Measurements from ENCODE around the gene NUP54. TPM values are rescaled to one million over a fixed set of nuclear protein-coding genes. Genes with fewer than 3 reads are reported as not detected.

Gene NUP54
- total and polyA plus RNA-seq, 2 of the 8 experiments (the other 6 are each of a cell fraction or from before 2014, with no cell fraction given) = 51.4 to 103 TPM

- H4K8ac ChIP-seq (ENCODE audit: extremely low read depth, insufficient read depth, low read length) = no peak overlapping the region
- H2AK5ac ChIP-seq (ENCODE audit: low read depth, low read length) = no peak overlapping the region
- H3K9ac ChIP-seq (replicated peaks in 1 of 4; ENCODE audit: extremely low read depth in 1 of 4, low read depth in 3 of 4, low read length in 3 of 4) = no peak overlapping the region
- no peaks in the 10 kb centered on the region for H4K20me1 ChIP-seq (replicated peaks in 1 of 2; ENCODE audit: control insufficient read depth in 1 of 2, insufficient read depth in 2 of 2, low read length in 2 of 2)
- no peak overlapping the region for H3K56ac ChIP-seq (replicated peaks; ENCODE audit: insufficient read length, low read depth, low read length)
- H2BK5ac ChIP-seq (ENCODE audit: low read depth, low read length) = no peak overlapping the region
- 93% methylated on average over 7 of the region's 7 CpGs; no CpG with 5 or more reads in 1 of the 2 experiments for WGBS, 2 experiments (ENCODE audit: extremely low coverage in 1 of 2, insufficient coverage in 1 of 2, insufficient read length in 1 of 2, insufficient replicate concordance in 2 of 2, low coverage in 1 of 2, low lambda C conversion rate in 2 of 2, missing lambda C conversion rate in 1 of 2)
- no peak for FAIRE-seq
- 0 out of 4 replicates have a peak, but pooled peaks cover 0 to 2% of the 10 kb centered on the region in 2 experiments for H3K9me3 ChIP-seq (ENCODE audit: insufficient read depth in 2 of 2, low read depth in 1 of 2, low read length in 1 of 2)
- H2BK15ac ChIP-seq (ENCODE audit: low read length) = no peak overlapping the region
- no peak overlapping the region for H3K14ac ChIP-seq (ENCODE audit: insufficient read length)
- H4K91ac ChIP-seq (replicated peaks; ENCODE audit: insufficient read length, low read length) = no peak overlapping the region
- no peaks in the 10 kb centered on the region for H3K27me3 ChIP-seq (replicated peaks in 1 of 4; ENCODE audit: control insufficient read depth in 3 of 4, extremely low read depth in 1 of 4, insufficient read depth in 3 of 4, low read length in 3 of 4)
- DNase-seq (ENCODE audit: low read depth in 1 of 2, low spot score in 2 of 2) = no peak
- H3K4me1 ChIP-seq (replicated peaks in 1 of 4; ENCODE audit: control insufficient read depth in 3 of 4, insufficient read depth in 4 of 4, low read length in 3 of 4) = no peaks in the 10 kb centered on the region
- POLR2A ChIA-PET (ENCODE audit: partially characterized antibody) = no interaction called here
- H3K23me2 ChIP-seq (ENCODE audit: low read depth, low read length) = no peaks in the 10 kb centered on the region
- CTCF ChIA-PET (ENCODE audit: partially characterized antibody) = interaction anchor here (1.0 to 6.7 kb wide), 4 partner anchors 15 to 195 kb away, joined by 3 to 89 read pairs (median 8); no protein-coding TSS in a partner anchor
- no peaks in the 10 kb centered on the region for H3K79me2 ChIP-seq (ENCODE audit: control insufficient read depth in 1 of 2, insufficient read depth in 2 of 2, low read length in 2 of 2)
- H3K36me3 ChIP-seq (ENCODE audit: control insufficient read depth in 2 of 4, insufficient read depth in 4 of 4, low read length in 3 of 4) = no peaks in the 10 kb centered on the region
- H2BK12ac ChIP-seq (ENCODE audit: low read depth, low read length) = no peak overlapping the region
- H2AFZ ChIP-seq (ENCODE audit: low read length) = no peak overlapping the region
- H3K4ac ChIP-seq (replicated peaks; ENCODE audit: insufficient read length, low read depth, low read length) = no peak overlapping the region
- no peak overlapping the region for H3K27ac ChIP-seq (ENCODE audit: low read depth, low read length)
- no peaks in the 10 kb centered on the region for H3K79me1 ChIP-seq (ENCODE audit: low read depth, low read length)
- no peak overlapping the region for H3K4me3 ChIP-seq (ENCODE audit: extremely low read depth in 1 of 4, insufficient read depth in 2 of 4, low read depth in 3 of 4, low read length in 4 of 4)
- H3K18ac ChIP-seq (ENCODE audit: extremely low read depth, low read length) = no peak overlapping the region
- no peak overlapping the region for H3K4me2 ChIP-seq (ENCODE audit: insufficient read depth in 1 of 2, low read depth in 2 of 2, low read length in 2 of 2)
- H2BK20ac ChIP-seq (ENCODE audit: low read length) = no peak overlapping the region
- no peak overlapping the region for H3K23ac ChIP-seq (ENCODE audit: insufficient read length)
- no peak overlapping the region for H2BK120ac ChIP-seq (replicated peaks; ENCODE audit: low read depth, low read length)
- H4K5ac ChIP-seq (ENCODE audit: insufficient read length, low read depth, low read length) = no peak overlapping the region
- no peak for TF ChIP-seq CTCF (IDR thresholded peaks at IDR 0.05; ENCODE audit: control extremely low read depth in 1 of 3, insufficient read depth in 1 of 3, low read depth in 1 of 3, low read length in 3 of 3)
- no peak for TF ChIP-seq SRF (IDR thresholded peaks at IDR 0.05; ENCODE audit: low read depth, low read length)
- TF ChIP-seq RBBP5 (IDR thresholded peaks at IDR 0.05; ENCODE audit: borderline replicate concordance, low read depth, low read length) = no peak
- TF ChIP-seq CHD1 (IDR thresholded peaks at IDR 0.05; ENCODE audit: low read depth, low read length) = no peak
- TF ChIP-seq SP2 (IDR thresholded peaks at IDR 0.05; ENCODE audit: low read length) = no peak
- no peak for TF ChIP-seq POU5F1 (IDR thresholded peaks at IDR 0.05; ENCODE audit: low read depth, low read length)
- no peak for TF ChIP-seq SIX5 (IDR thresholded peaks at IDR 0.05; ENCODE audit: low read depth, low read length)
- TF ChIP-seq KDM1A (IDR thresholded peaks at IDR 0.05; ENCODE audit: borderline replicate concordance, low read length) = no peak
- TF ChIP-seq BCL11A (IDR thresholded peaks at IDR 0.05; ENCODE audit: low read depth in 2 of 2, low read length in 2 of 2) = no peak
- TF ChIP-seq ZNF274 (IDR thresholded peaks at IDR 0.05; ENCODE audit: borderline replicate concordance, extremely low read depth, low read length) = no peak
- TF ChIP-seq BACH1 (IDR thresholded peaks at IDR 0.05; ENCODE audit: low read length) = no peak
- TF ChIP-seq NANOG (IDR thresholded peaks at IDR 0.05; ENCODE audit: insufficient read depth, low read depth, low read length, poor library complexity, severe bottlenecking) = no peak
These were observed 57.9 kb downstream of the NUP54 start for GRCh38 chr4:76090241-76090691.

Data from H1 (cell line).